ENCODE results near the gene ZNF473. TPM values are rescaled to one million over a fixed set of nuclear protein-coding genes. Genes with fewer than 3 reads are reported as not detected.

The ZNF473 gene
- total RNA-seq, 2 experiments from 2014 or later, result 7.9 to 8.4 TPM

- peaks cover 6% of the 10 kb centered on the region for H3K4me1 Mint-ChIP-seq
- CTCF ChIA-PET, result interaction anchor here (1.0 kb wide), 1 partner anchor 148 kb away, joined by 3 read pairs; no protein-coding TSS in a partner anchor
- DNase-seq (no peak), ATAC-seq (no peak)
- no peak overlapping the region for H3K27ac Mint-ChIP-seq
- H3K27me3 Mint-ChIP-seq, result no peaks in the 10 kb centered on the region
- peaks cover 18% of the 10 kb centered on the region for H3K36me3 Mint-ChIP-seq
- H3K4me3 Mint-ChIP-seq, result no peak overlapping the region
- no peaks in the 10 kb centered on the region for H3K9me3 Mint-ChIP-seq (ENCODE audit: low read depth)
Observed at GRCh38 chr19:49988433-49988832, 37.4 kb upstream of the ZNF473 start.

- H3K27ac Mint-ChIP-seq, result no peak overlapping the region
- peaks cover 10% of the 10 kb centered on the region for H3K4me1 Mint-ChIP-seq
- ATAC-seq (peak; percentile 51), DNase-seq (no peak)
- peaks cover 35% of the 10 kb centered on the region for H3K36me3 Mint-ChIP-seq
- H3K9me3 Mint-ChIP-seq (ENCODE audit: low read depth), result no peaks in the 10 kb centered on the region
- CTCF ChIA-PET, result no interaction called here
- H3K27me3 Mint-ChIP-seq, result no peaks in the 10 kb centered on the region
- H3K4me3 Mint-ChIP-seq, result no peak overlapping the region
Observed at GRCh38 chr19:49997709-49998108, 28.1 kb upstream of the ZNF473 start.

GRCh38 chr19:49999371-50000010 lies 26.3 kb upstream of the ZNF473 start:
- Mint-ChIP-seq H3K9me3 (ENCODE audit: low read depth) (no peaks in the 10 kb centered on the region), H3K36me3 (peaks cover 43% of the 10 kb centered on the region), H3K27me3 (no peaks in the 10 kb centered on the region), H3K4me3 (no peak overlapping the region), H3K4me1 (peaks cover 28% of the 10 kb centered on the region), H3K27ac (no peak overlapping the region)
- DNase-seq, result no peak
- ATAC-seq, result no peak
- CTCF ChIA-PET, result no interaction called here

- CTCF ChIA-PET, result no interaction called here
- H3K36me3 Mint-ChIP-seq, result peaks cover 42% of the 10 kb centered on the region
- DNase-seq, result no peak
Observed at GRCh38 chr19:50000038-50000840, 25.6 kb upstream of the ZNF473 start.

GRCh38 chr19:50000841-50001557 lies 24.8 kb upstream of the ZNF473 start:
- CTCF ChIA-PET, result interaction anchor here (1.1 kb wide), 1 partner anchor 63 kb away, joined by 4 read pairs; no protein-coding TSS in a partner anchor
- no peaks in the 10 kb centered on the region for H3K27me3 Mint-ChIP-seq
- no peak for DNase-seq
- ATAC-seq, result no peak
- H3K27ac Mint-ChIP-seq, result no peak overlapping the region
- peaks cover 38% of the 10 kb centered on the region for H3K4me1 Mint-ChIP-seq
- H3K36me3 Mint-ChIP-seq, result peaks cover 45% of the 10 kb centered on the region
- no peak overlapping the region for H3K4me3 Mint-ChIP-seq
- no peaks in the 10 kb centered on the region for H3K9me3 Mint-ChIP-seq (ENCODE audit: low read depth)

More at GRCh38 chr19:50000038-50000840, 25.6 kb upstream of the ZNF473 start:
- Mint-ChIP-seq H3K27me3 (no peaks in the 10 kb centered on the region), H3K27ac (no peak overlapping the region), H3K9me3 (ENCODE audit: low read depth) (no peaks in the 10 kb centered on the region), H3K4me3 (no peak overlapping the region), H3K4me1 (peaks cover 34% of the 10 kb centered on the region)
- no peak for ATAC-seq

- H3K36me3 Mint-ChIP-seq, result peaks cover 44% of the 10 kb centered on the region
Observed at GRCh38 chr19:50001775-50002174, 24.0 kb upstream of the ZNF473 start.

GRCh38 chr19:50002386-50002960 lies 23.3 kb upstream of the ZNF473 start:
- H3K36me3 Mint-ChIP-seq, result peaks cover 46% of the 10 kb centered on the region

More at GRCh38 chr19:50001775-50002174, 24.0 kb upstream of the ZNF473 start:
- ATAC-seq (no peak), DNase-seq (no peak)
- H3K4me3 Mint-ChIP-seq, result no peak overlapping the region
- no peak overlapping the region for H3K27ac Mint-ChIP-seq
- no peaks in the 10 kb centered on the region for H3K9me3 Mint-ChIP-seq (ENCODE audit: low read depth)
- H3K4me1 Mint-ChIP-seq, result peaks cover 38% of the 10 kb centered on the region
- H3K27me3 Mint-ChIP-seq, result no peaks in the 10 kb centered on the region
- CTCF ChIA-PET, result interaction anchor here (1.1 to 1.4 kb wide), 2 partner anchors 16 to 64 kb away, joined by 3 to 4 read pairs; no protein-coding TSS in a partner anchor

GRCh38 chr19:50003254-50003788 lies 22.5 kb upstream of the ZNF473 start:
- H3K36me3 Mint-ChIP-seq, result peaks cover 47% of the 10 kb centered on the region
- CTCF ChIA-PET, result interaction anchor here (1.2 to 1.9 kb wide), 3 partner anchors 18 to 133 kb away, joined by 3 to 4 read pairs (median 3); no protein-coding TSS in a partner anchor
- ATAC-seq (no peak), DNase-seq (no peak)
- no peaks in the 10 kb centered on the region for H3K27me3 Mint-ChIP-seq
- H3K4me1 Mint-ChIP-seq, result peaks cover 38% of the 10 kb centered on the region
- no peak overlapping the region for H3K4me3 Mint-ChIP-seq
- H3K27ac Mint-ChIP-seq, result no peak overlapping the region
- no peaks in the 10 kb centered on the region for H3K9me3 Mint-ChIP-seq (ENCODE audit: low read depth)

More at GRCh38 chr19:50002386-50002960, 23.3 kb upstream of the ZNF473 start:
- Mint-ChIP-seq H3K27me3 (no peaks in the 10 kb centered on the region), H3K4me1 (peaks cover 38% of the 10 kb centered on the region), H3K9me3 (ENCODE audit: low read depth) (no peaks in the 10 kb centered on the region), H3K4me3 (no peak overlapping the region), H3K27ac (no peak overlapping the region)
- no peak for ATAC-seq
- CTCF ChIA-PET, result interaction anchor here (1.1 to 1.4 kb wide), 2 partner anchors 17 to 64 kb away, joined by 3 to 4 read pairs; no protein-coding TSS in a partner anchor
- no peak for DNase-seq

GRCh38 chr19:50003810-50004419 lies 21.9 kb upstream of the ZNF473 start:
- Mint-ChIP-seq H3K27me3 (no peaks in the 10 kb centered on the region), H3K4me1 (peaks cover 38% of the 10 kb centered on the region), H3K27ac (peak overlapping the region; percentile 30), H3K9me3 (ENCODE audit: low read depth) (no peaks in the 10 kb centered on the region), H3K4me3 (peak overlapping the region; percentile 11), H3K36me3 (peaks cover 47% of the 10 kb centered on the region)
- ATAC-seq, result peak; percentile 88
- peak; percentile 78 for DNase-seq
- CTCF ChIA-PET, result interaction anchor here (1.2 to 1.9 kb wide), 3 partner anchors 19 to 132 kb away, joined by 3 to 4 read pairs (median 3); no protein-coding TSS in a partner anchor

- Mint-ChIP-seq H3K36me3 (peaks cover 38% of the 10 kb centered on the region), H3K4me3 (no peak overlapping the region), H3K27ac (no peak overlapping the region), H3K27me3 (no peaks in the 10 kb centered on the region), H3K9me3 (ENCODE audit: low read depth) (no peaks in the 10 kb centered on the region), H3K4me1 (peaks cover 34% of the 10 kb centered on the region)
- ATAC-seq, result no peak
- no peak for DNase-seq
- CTCF ChIA-PET, result interaction anchor here (1.9 kb wide), 1 partner anchor 22 kb away, joined by 4 read pairs; no protein-coding TSS in a partner anchor
Observed at GRCh38 chr19:50005428-50005827, 20.4 kb upstream of the ZNF473 start.

GRCh38 chr19:50007170-50007569 lies 18.6 kb upstream of the ZNF473 start:
- Mint-ChIP-seq H3K27me3 (no peaks in the 10 kb centered on the region), H3K9me3 (ENCODE audit: low read depth) (no peaks in the 10 kb centered on the region), H3K4me3 (no peak overlapping the region), H3K4me1 (peaks cover 31% of the 10 kb centered on the region), H3K27ac (no peak overlapping the region), H3K36me3 (peaks cover 32% of the 10 kb centered on the region)
- DNase-seq, result no peak
- CTCF ChIA-PET, result no interaction called here
- ATAC-seq, result no peak

GRCh38 chr19:50007947-50008346 lies 17.9 kb upstream of the ZNF473 start:
- ATAC-seq (no peak), DNase-seq (no peak)
- Mint-ChIP-seq H3K27me3 (no peaks in the 10 kb centered on the region), H3K4me3 (no peak overlapping the region), H3K9me3 (ENCODE audit: low read depth) (no peaks in the 10 kb centered on the region), H3K4me1 (peaks cover 25% of the 10 kb centered on the region), H3K27ac (no peak overlapping the region), H3K36me3 (peaks cover 31% of the 10 kb centered on the region)
- CTCF ChIA-PET, result no interaction called here

Data from activated CD8-positive, alpha-beta memory T cell treated with anti-CD3 and anti-CD28 coated beads, Interleukin-2, amount 10 ng/mL, durations not matched to agents 7 days and 5 days (primary cell).